Mesenchymal stem cell (in vitro differentiated cells and primary cell): Measurements from ENCODE around the gene EDEM1.

Experiments used
- DNase-seq: peaks from one replicate; pipeline ENCODE4 v3.0.0-alpha.2; 2013
- H2AFZ ChIP-seq: one replicate; pipeline ENCODE4 v1.6.1; 2013; ENCODE audit warnings: low read depth, mild to moderate bottlenecking, control low read depth, inconsistent platforms, low read length, moderate library complexity
- H2AK5ac ChIP-seq: 2 replicates; pipeline ENCODE4 v1.6.1; 2013; ENCODE audit warnings: low read length, moderate library complexity, mild to moderate bottlenecking, inconsistent platforms; ENCODE audit not compliant: severe bottlenecking
- H2BK120ac ChIP-seq: one replicate; pipeline ENCODE4 v1.6.1; 2013; ENCODE audit warnings: low read depth, mild to moderate bottlenecking, inconsistent platforms, low read length, moderate library complexity
- H2BK12ac ChIP-seq, 2 experiments: one replicate each; pipeline ENCODE4 v1.6.1; 2013; ENCODE audit warnings: inconsistent platforms in 2 of 2, low read length in 2 of 2, mild to moderate bottlenecking in 2 of 2, moderate library complexity in 2 of 2, control low read depth in 1 of 2
- H2BK15ac ChIP-seq: one replicate; pipeline ENCODE4 v1.6.1; 2013; ENCODE audit warnings: mild to moderate bottlenecking, low read depth, inconsistent platforms; ENCODE audit not compliant: poor library complexity, severe bottlenecking
- H2BK5ac ChIP-seq: 2 replicates; pipeline ENCODE4 v1.6.1; 2013; ENCODE audit warnings: low read depth, mild to moderate bottlenecking, low read length, control low read depth, inconsistent platforms; ENCODE audit not compliant: poor library complexity, severe bottlenecking
- H3K14ac ChIP-seq, 2 experiments: one replicate each; pipeline ENCODE4 v1.6.1; 2013; ENCODE audit warnings: inconsistent platforms in 2 of 2, low read length in 2 of 2, control low read depth in 1 of 2, mild to moderate bottlenecking in 1 of 2, moderate library complexity in 1 of 2
- H3K18ac ChIP-seq, 2 experiments: one replicate each; pipeline ENCODE4 v1.6.1; 2013; ENCODE audit warnings: inconsistent platforms in 2 of 2, low read length in 2 of 2, control low read depth in 1 of 2, low read depth in 1 of 2, mild to moderate bottlenecking in 1 of 2
- H3K23ac ChIP-seq, 2 experiments: one replicate each; pipeline ENCODE4 v1.6.1; 2013; ENCODE audit warnings: inconsistent platforms in 2 of 2, low read length in 2 of 2, mild to moderate bottlenecking in 2 of 2, moderate library complexity in 2 of 2, control low read depth in 1 of 2
- H3K27ac ChIP-seq: 2 replicates; pipeline ENCODE4 v1.5.1; 2013; ENCODE audit warnings: mild to moderate bottlenecking, moderate library complexity, low read length, control low read depth, inconsistent platforms; ENCODE audit not compliant: poor library complexity, severe bottlenecking
- H3K27me3 ChIP-seq, 2 experiments: 2 replicates each; pipeline versions ENCODE4 v1.6.1 to v1.7.0; 2013; ENCODE audit warnings: low read length in 2 of 2, mild to moderate bottlenecking in 2 of 2, moderate library complexity in 2 of 2, control low read depth in 1 of 2, inconsistent platforms in 1 of 2; ENCODE audit not compliant: control insufficient read depth in 1 of 2, insufficient read depth in 1 of 2
- H3K36me3 ChIP-seq, 2 experiments: 2 replicates each; pipeline versions ENCODE4 v1.6.1 to v1.7.0; 2013; ENCODE audit warnings: low read length in 2 of 2, control low read depth in 1 of 2, inconsistent platforms in 1 of 2, low read depth in 1 of 2, mild to moderate bottlenecking in 1 of 2; ENCODE audit not compliant: insufficient read depth in 2 of 2, control insufficient read depth in 1 of 2
- H3K4ac ChIP-seq, 2 experiments: one replicate each; pipeline ENCODE4 v1.6.1; 2013; ENCODE audit warnings: inconsistent platforms in 2 of 2, low read length in 2 of 2, mild to moderate bottlenecking in 2 of 2, moderate library complexity in 2 of 2, control low read depth in 1 of 2, low read depth in 1 of 2
- H3K4me1 ChIP-seq: 2 replicates; pipeline ENCODE4 v1.6.1; 2013; ENCODE audit warnings: low read depth, low read length, control low read depth; ENCODE audit not compliant: control insufficient read depth, insufficient read depth
- H3K4me2 ChIP-seq: 2 replicates; pipeline ENCODE4 v1.6.1; 2013; ENCODE audit warnings: low read length, mild to moderate bottlenecking, inconsistent platforms; ENCODE audit not compliant: poor library complexity, severe bottlenecking
- H3K4me3 ChIP-seq, 2 experiments: 2 replicates each; pipeline versions ENCODE4 v1.5.1 to v1.7.0; 2013; ENCODE audit warnings: low read length in 2 of 2, mild to moderate bottlenecking in 2 of 2, control low read depth in 1 of 2, low read depth in 1 of 2; ENCODE audit not compliant: insufficient read depth in 1 of 2
- H3K79me1 ChIP-seq: replicated peaks from 2 replicates; pipeline ENCODE4 v1.6.1; 2013; ENCODE audit warnings: mild to moderate bottlenecking, control low read depth, low read length, inconsistent platforms; ENCODE audit not compliant: poor library complexity, severe bottlenecking
- H3K9ac ChIP-seq: 2 replicates; pipeline ENCODE4 v1.7.0; 2013; ENCODE audit warnings: mild to moderate bottlenecking, low read length, moderate library complexity
- H3K9me3 ChIP-seq: 2 replicates; pipeline ENCODE4 v1.7.0; 2013; ENCODE audit warnings: mild to moderate bottlenecking, low read length; ENCODE audit not compliant: control insufficient read depth
- H4K8ac ChIP-seq: one replicate; pipeline ENCODE4 v1.6.1; 2013; ENCODE audit warnings: inconsistent platforms, mild to moderate bottlenecking, low read length, moderate library complexity
- H4K91ac ChIP-seq: one replicate; pipeline ENCODE4 v1.6.1; 2013; ENCODE audit warnings: mild to moderate bottlenecking, low read length, inconsistent platforms
- WGBS: methylation state at CpG from one replicate; pipeline ENCODE4 v1.1.7; 2013; ENCODE audit warnings: mixed read lengths; 5-methylcytosine and 5-hydroxymethylcytosine counted together

EDEM1 gene

GRCh38 chr3:5254281-5255048 lies 67.0 kb downstream of the EDEM1 start:
- H3K4me1 ChIP-seq: peaks cover 3% of the 10 kb centered on the region
- H2BK5ac ChIP-seq: no peak overlapping the region
- H2BK15ac ChIP-seq: no peak overlapping the region
- no peaks in the 10 kb centered on the region for H3K79me1 ChIP-seq
- no peak overlapping the region for H3K14ac ChIP-seq
- H3K27ac ChIP-seq: no peak overlapping the region
- H4K8ac ChIP-seq: no peak overlapping the region
- H3K4ac ChIP-seq: no peak overlapping the region
- no peak overlapping the region for H2AFZ ChIP-seq
- no peak overlapping the region for H4K91ac ChIP-seq
- no peak overlapping the region for H3K23ac ChIP-seq
- no peak for DNase-seq
- no peaks in the 10 kb centered on the region for H3K36me3 ChIP-seq
- H3K18ac ChIP-seq: no peak overlapping the region
- no peaks in the 10 kb centered on the region for H3K27me3 ChIP-seq
- H3K9ac ChIP-seq: no peak overlapping the region
- 83% methylated on average over 12 of the region's 12 CpGs for WGBS
- H3K4me2 ChIP-seq: peak overlapping the region; percentile 33
- H2BK120ac ChIP-seq: no peak overlapping the region
- no peak overlapping the region for H2BK12ac ChIP-seq
- no peak overlapping the region for H3K4me3 ChIP-seq
- H3K9me3 ChIP-seq: no peaks in the 10 kb centered on the region
- H2AK5ac ChIP-seq: no peak overlapping the region

DNA sequence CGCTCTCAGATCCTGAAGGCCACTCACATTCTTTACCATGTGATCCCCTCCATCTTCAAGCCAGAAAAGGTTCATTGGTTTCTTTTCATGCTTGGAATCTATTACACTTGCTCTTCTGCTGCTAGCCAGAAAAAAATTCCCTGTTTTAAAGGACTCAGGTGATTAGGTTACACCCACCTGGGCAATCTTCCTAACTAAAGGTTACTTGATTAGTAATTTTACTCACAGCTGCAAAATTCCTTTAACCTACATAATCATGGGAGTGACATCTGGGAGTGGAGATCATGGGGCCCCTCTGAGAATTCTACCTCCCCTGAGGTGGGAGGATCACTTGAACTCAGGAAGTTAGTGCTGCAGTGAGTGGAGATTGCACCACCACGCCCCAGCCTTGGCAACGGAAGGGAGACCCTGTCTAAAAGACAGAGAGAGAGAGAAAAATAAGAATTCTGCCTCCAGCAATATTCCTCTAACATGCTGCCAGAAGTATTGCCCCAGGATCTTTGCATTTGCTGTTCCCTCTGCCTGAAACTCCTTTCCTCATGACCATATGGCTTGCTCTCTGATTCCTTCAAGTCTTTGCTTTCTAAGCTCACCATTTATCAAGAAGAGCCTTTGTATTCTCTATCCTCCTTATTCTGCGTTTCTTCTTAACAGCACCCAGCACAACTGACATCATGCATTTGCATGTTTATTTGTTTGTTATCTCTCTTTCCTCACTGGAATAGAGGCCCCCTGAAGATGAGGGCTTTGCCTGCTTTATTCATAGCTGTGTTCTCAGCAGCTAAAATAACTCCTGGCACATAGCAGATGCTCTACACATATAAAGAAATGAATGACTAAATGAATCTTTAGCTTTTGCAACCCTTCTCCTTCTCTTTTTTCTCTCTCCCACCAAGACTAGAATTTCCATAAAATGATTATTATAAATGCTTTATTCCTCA lies 68.2 kb downstream of the EDEM1 start:
- Histone ChIP-seq H3K18ac (no peak overlapping the region), H4K8ac (no peak overlapping the region), H3K27me3 (no peaks in the 10 kb centered on the region), H3K4me2 (no peak overlapping the region), H4K91ac (no peak overlapping the region), H2BK5ac (no peak overlapping the region), H3K27ac (no peak overlapping the region), H3K14ac (no peak overlapping the region), H2AK5ac (no peak overlapping the region), H3K4me3 (no peak overlapping the region), H3K36me3 (no peaks in the 10 kb centered on the region), H2AFZ (no peak overlapping the region), H3K79me1 (no peaks in the 10 kb centered on the region), H3K9me3 (no peaks in the 10 kb centered on the region), H3K4me1 (peaks cover 3% of the 10 kb centered on the region), H2BK15ac (no peak overlapping the region), H3K23ac (no peak overlapping the region), H3K9ac (no peak overlapping the region), H2BK120ac (no peak overlapping the region), H3K4ac (no peak overlapping the region), H2BK12ac (no peak overlapping the region)
- no peak for DNase-seq
- 62% methylated on average over 4 of the region's 4 CpGs for WGBS

GRCh38 chr3:5258526-5258925 lies 71.0 kb downstream of the EDEM1 start:
- no peaks in the 10 kb centered on the region for H3K9me3 ChIP-seq
- DNase-seq: no peak
- no peak overlapping the region for H3K4ac ChIP-seq
- no peak overlapping the region for H2AK5ac ChIP-seq
- H3K4me2 ChIP-seq: no peak overlapping the region
- H4K8ac ChIP-seq: no peak overlapping the region
- no peak overlapping the region for H3K23ac ChIP-seq
- 72% methylated on average over 3 of the region's 3 CpGs for WGBS
- no peak overlapping the region for H2AFZ ChIP-seq
- no peak overlapping the region for H4K91ac ChIP-seq
- peaks cover 3% of the 10 kb centered on the region for H3K4me1 ChIP-seq
- no peak overlapping the region for H2BK12ac ChIP-seq
- no peaks in the 10 kb centered on the region for H3K79me1 ChIP-seq
- no peak overlapping the region for H3K4me3 ChIP-seq
- no peak overlapping the region for H3K9ac ChIP-seq
- no peak overlapping the region for H3K18ac ChIP-seq
- H3K27me3 ChIP-seq: no peaks in the 10 kb centered on the region
- no peak overlapping the region for H3K27ac ChIP-seq
- no peak overlapping the region for H3K14ac ChIP-seq
- H2BK5ac ChIP-seq: no peak overlapping the region
- H2BK120ac ChIP-seq: no peak overlapping the region
- no peaks in the 10 kb centered on the region for H3K36me3 ChIP-seq
- H2BK15ac ChIP-seq: no peak overlapping the region

DNA sequence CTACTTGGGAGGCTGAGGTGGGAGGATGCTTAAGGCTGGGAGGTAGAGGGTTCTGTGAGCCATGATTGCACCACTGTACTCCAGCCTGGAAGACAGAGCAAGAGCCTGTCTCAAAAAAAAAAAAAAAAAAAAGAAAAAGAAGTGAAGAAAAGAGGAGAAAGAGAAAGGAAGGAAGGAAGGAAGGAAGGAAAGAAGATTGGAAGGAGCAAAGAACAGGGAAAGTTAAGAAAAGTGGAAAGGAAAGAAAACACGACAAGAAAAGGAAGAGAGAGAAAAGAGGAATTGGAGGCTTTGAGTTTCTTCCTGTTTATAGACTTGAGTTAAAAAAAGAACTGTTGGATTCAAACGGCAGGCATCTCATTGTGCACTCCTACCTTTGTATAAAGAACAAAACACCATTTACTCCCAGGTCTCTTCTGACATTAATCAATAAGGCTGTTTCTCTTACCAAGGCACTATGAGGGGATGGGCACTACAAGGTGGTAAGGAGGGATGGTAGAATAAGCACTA lies 73.5 kb downstream of the EDEM1 start:
- no peak overlapping the region for H3K23ac ChIP-seq
- H3K79me1 ChIP-seq: no peaks in the 10 kb centered on the region
- WGBS: 40% methylated on average over 1 of the region's 2 CpGs
- no peak overlapping the region for H2BK5ac ChIP-seq
- no peak overlapping the region for H4K8ac ChIP-seq
- H3K9me3 ChIP-seq: no peaks in the 10 kb centered on the region
- no peaks in the 10 kb centered on the region for H3K27me3 ChIP-seq
- H3K36me3 ChIP-seq: no peaks in the 10 kb centered on the region
- no peak overlapping the region for H2AFZ ChIP-seq
- no peak overlapping the region for H4K91ac ChIP-seq
- H3K4me2 ChIP-seq: no peak overlapping the region
- H2AK5ac ChIP-seq: no peak overlapping the region
- no peak overlapping the region for H3K4me3 ChIP-seq
- H3K14ac ChIP-seq: no peak overlapping the region
- H3K4ac ChIP-seq: no peak overlapping the region
- H3K27ac ChIP-seq: no peak overlapping the region
- no peak overlapping the region for H3K18ac ChIP-seq
- no peak overlapping the region for H3K9ac ChIP-seq
- no peak overlapping the region for H2BK12ac ChIP-seq
- H2BK15ac ChIP-seq: no peak overlapping the region
- no peak for DNase-seq
- no peaks in the 10 kb centered on the region for H3K4me1 ChIP-seq
- H2BK120ac ChIP-seq: no peak overlapping the region
